HepG2 (cell line): Measurements from ENCODE around the gene CPHXL2. TPM values are rescaled to one million over a fixed set of nuclear protein-coding genes. Genes with fewer than 3 reads are reported as not detected.

Experiments
- ATAC-seq: fragments of 200-7000 bp; cut with Tn5 transposase; 3 replicates; pipeline ENCODE4 v1.9.1; 2020; ENCODE audit warnings: mild to moderate bottlenecking, moderate library complexity
- BruUV-seq: library from RNA; stranded (reverse); fragments of 400-500 nt; replicated peaks from 2 replicates; lab custom pipeline; 2021; lab: Mats Ljungman, UMichigan
- CTCF ChIA-PET: fragments of 300-600 bp; formaldehyde crosslinking; extraction: SDS; loops from one replicate; lab custom pipeline; 2021; ENCODE audit warnings: low total read pairs, inconsistent platforms, low intra/inter-chr PET ratio; lab: Yijun Ruan, JAX
- POLR2A ChIA-PET: fragments of 350-600 bp; sonication (Branson Sonifier 250); formaldehyde crosslinking; loops from one replicate; lab custom pipeline; 2020; ENCODE audit warnings: antibody characterized with exemption, inconsistent platforms; lab: Yijun Ruan, JAX
- DNase-seq: peaks from one replicate; pipeline ENCODE4 v3.0.0-alpha.2; 2015; ENCODE audit warnings: low spot score
- FAIRE-seq: peaks from 3 replicates; lab custom pipeline; 2011; peaks lifted over from hg19 to GRCh38; lab: Jason Lieb, UNC
- H2AFZ ChIP-seq: one replicate; pipeline ENCODE4 v1.6.1; 2011; ENCODE audit warnings: low read length, inconsistent platforms
- H3K27ac ChIP-seq: fragments of 300-600 bp; 3 replicates; pipeline ENCODE4 v1.8.0; 2011; ENCODE audit warnings: mixed run types, mild to moderate bottlenecking, mixed read lengths, low read length, inconsistent platforms; ENCODE audit not compliant: insufficient read depth; ENCODE audit errors: extremely low read length
- H3K27me3 ChIP-seq, 2 experiments: fragments of 200-600 bp in 1 of 2; 2 replicates in 1 of 2; 3 replicates in 1 of 2; pipeline versions ENCODE4 v1.6.0 to v1.8.0; 2011; ENCODE audit warnings: low read length in 2 of 2, mild to moderate bottlenecking in 2 of 2, moderate library complexity in 2 of 2, inconsistent platforms in 1 of 2; ENCODE audit not compliant: insufficient read depth in 2 of 2, control insufficient read depth in 1 of 2
- H3K36me3 ChIP-seq, 2 experiments: fragments of 200-600 bp in 1 of 2; replicated peaks in 1 of 2; 2 replicates in 1 of 2; 3 replicates in 1 of 2; pipeline versions ENCODE4 v1.5.1 to v1.8.0; 2011; ENCODE audit warnings: low read length in 2 of 2, inconsistent platforms in 1 of 2; ENCODE audit not compliant: insufficient read depth in 2 of 2, control insufficient read depth in 1 of 2
- H3K4me1 ChIP-seq: 2 replicates; pipeline ENCODE4 v1.5.1; 2012; ENCODE audit warnings: low read length, inconsistent platforms; ENCODE audit not compliant: insufficient read depth
- H3K4me2 ChIP-seq: 2 replicates; pipeline ENCODE4 v1.6.0; 2011; ENCODE audit warnings: low read depth, low read length, inconsistent platforms
- H3K4me3 ChIP-seq, 3 experiments: fragments of 200-600 bp in 1 of 3; sonication (generic), shearing (Covaris generic) in 1 of 3; replicated peaks in 1 of 3; 2 replicates each; pipeline ENCODE4 v1.5.1; 2011 to 2016; ENCODE audit warnings: low read length in 3 of 3, inconsistent platforms in 2 of 3, low read depth in 2 of 3, mild to moderate bottlenecking in 2 of 3, control low read depth in 1 of 3, mixed read lengths in 1 of 3; ENCODE audit not compliant: insufficient read depth in 1 of 3
- H3K79me2 ChIP-seq: one replicate; pipeline ENCODE4 v1.6.1; 2011; ENCODE audit warnings: low read length, inconsistent platforms; ENCODE audit not compliant: insufficient read depth
- H3K9ac ChIP-seq: 2 replicates; pipeline ENCODE4 v1.6.0; 2011; ENCODE audit warnings: mild to moderate bottlenecking, low read depth, low read length, inconsistent platforms; ENCODE audit not compliant: insufficient read depth
- H3K9me3 ChIP-seq: 2 replicates; pipeline ENCODE4 v1.5.1; 2012; ENCODE audit warnings: mild to moderate bottlenecking, low read length
- H4K20me1 ChIP-seq: 2 replicates; pipeline ENCODE4 v1.6.0; 2011; ENCODE audit warnings: inconsistent platforms, mild to moderate bottlenecking, low read length, moderate library complexity; ENCODE audit not compliant: insufficient read depth
- EHMT2 ChIP-seq: fragments of 200-600 bp; sonication (generic); IDR thresholded peaks from 2 replicates; pipeline ENCODE4 v1.7.0; 2017; ENCODE audit warnings: antibody characterized with exemption, low read depth, low read length, borderline replicate concordance
- JUND ChIP-seq: sonication (generic); formaldehyde crosslinking; IDR thresholded peaks from 2 replicates; pipeline ENCODE4 v1.8.0; 2022; ENCODE audit warnings: mild to moderate bottlenecking, missing genetic modification reagents
- KLF13 ChIP-seq: sonication (generic); formaldehyde crosslinking; IDR thresholded peaks from 2 replicates; pipeline ENCODE4 v1.4.0; 2020; ENCODE audit warnings: mild to moderate bottlenecking, missing genetic modification reagents
- MEF2D ChIP-seq: sonication (generic); formaldehyde crosslinking; IDR thresholded peaks from 2 replicates; pipeline ENCODE4 v1.5.1; 2020; ENCODE audit warnings: mild to moderate bottlenecking, missing genetic modification reagents
- NPAS2 ChIP-seq: sonication (generic); formaldehyde crosslinking; IDR thresholded peaks from 2 replicates; pipeline ENCODE4 v1.8.0; 2022; ENCODE audit warnings: mild to moderate bottlenecking, missing genetic modification reagents, borderline replicate concordance
- RARA ChIP-seq: IDR thresholded peaks from 2 replicates; pipeline ENCODE4 v1.6.1; 2016; ENCODE audit warnings: missing genetic modification reagents, missing compliant biosample characterization
- SMARCE1 ChIP-seq: fragments of 450-650 bp; IDR thresholded peaks from 2 replicates; pipeline ENCODE4 v1.6.1; 2017; ENCODE audit warnings: borderline replicate concordance
- TEAD2 ChIP-seq: sonication (generic); formaldehyde crosslinking; IDR thresholded peaks from 2 replicates; pipeline ENCODE4 v1.9.0; 2021; ENCODE audit warnings: missing genetic modification reagents
- ZFP36 ChIP-seq: fragments of 150-350 bp; IDR thresholded peaks from 2 replicates; pipeline ENCODE4 v1.6.1; 2018; ENCODE audit warnings: borderline replicate concordance, low read length, low read depth; ENCODE audit not compliant: partially characterized antibody
- ZFP90 ChIP-seq: sonication (generic); formaldehyde crosslinking; IDR thresholded peaks from 2 replicates; pipeline ENCODE4 v1.8.0; 2022; ENCODE audit warnings: missing genetic modification reagents, mild to moderate bottlenecking, inconsistent platforms, borderline replicate concordance
- ZNF225 ChIP-seq: sonication (generic); formaldehyde crosslinking; IDR thresholded peaks from 2 replicates; pipeline ENCODE4 v1.4.0; 2020; ENCODE audit warnings: mild to moderate bottlenecking, missing genetic modification reagents
- ZNF761 ChIP-seq: sonication (generic); formaldehyde crosslinking; conservative IDR thresholded peaks from 2 replicates; pipeline ENCODE4 v1.4.0; 2020; ENCODE audit warnings: mild to moderate bottlenecking, missing genetic modification reagents
- WGBS: methylation state at CpG from one replicate; pipeline ENCODE4 v1.1.6; 2017; ENCODE audit warnings: low lambda C conversion rate; 5-methylcytosine and 5-hydroxymethylcytosine counted together
- in situ Hi-C: cut with HindIII; loops from 2 replicates; pipeline ENCODE4 v1.10.0; 2017; ENCODE audit warnings: low pct_unique_long_range_greater_than_20kb; ENCODE audit not compliant: extremely low pct_ligation_motif_present
- intact Hi-C: fragments of 100-400 bp; cut with micrococcal nuclease; formaldehyde crosslinking; loops from one replicate; pipeline ENCODE4 v1.10.0; 2022; ENCODE audit not compliant: unreplicated experiment
- polyA plus RNA-seq, 8 experiments: library from polyadenylated mRNA; depleted of rRNA in 3 of 8; stranded (reverse) in 7 of 8; unstranded in 1 of 8; fragments of >200 nt; fragmentation: Illumina TruSeq in 4 of 8; extraction: Trizol in 4 of 8; gene quantifications; 2 replicates each; pipeline versions ENCODE4 v1.2.1 to v1.2.3, GENCODE V29; 2011 to 2016; ENCODE audit warnings: low read depth in 4 of 8, missing spikeins in 1 of 8, mixed read lengths in 1 of 8; ENCODE audit not compliant: insufficient read depth in 1 of 8
- total RNA-seq, 5 experiments: library from RNA; depleted of rRNA; stranded (reverse); fragments of >200 nt; fragmentation: Illumina TruSeq; extraction: Trizol; gene quantifications; 2 replicates each; pipeline ENCODE4 v1.2.3, GENCODE V29; 2016; ENCODE audit warnings: low read depth in 1 of 5

CPHXL2 gene
- total and polyA plus RNA-seq, 2 of the 13 experiments (the other 11 are each of a cell fraction or from before 2014, with no cell fraction given): not detected

GRCh38 chr16:75616521-75617010 lies 60.2 kb downstream of the CPHXL2 start:
- Histone ChIP-seq H3K4me1 (peaks cover 12% of the 10 kb centered on the region), H3K27me3 (no peaks in the 10 kb centered on the region), H3K4me3 (no peak overlapping the region), H3K36me3 (peaks cover 7 to 43% of the 10 kb centered on the region in 2 experiments; a peak in 4 of 5 replicates), H2AFZ (no peak overlapping the region), H3K4me2 (no peak overlapping the region), H3K9ac (no peak overlapping the region), H3K9me3 (no peaks in the 10 kb centered on the region), H3K27ac (no peak overlapping the region), H3K79me2 (no peaks in the 10 kb centered on the region), H4K20me1 (no peaks in the 10 kb centered on the region)
- intact Hi-C loops: no loop called here
- FAIRE-seq (no peak), ATAC-seq (no peak), DNase-seq (no peak)
- in situ Hi-C loops: no loop called here
- no TSS peak for BruUV-seq
- ChIA-PET CTCF (no interaction called here), POLR2A (no interaction called here)
- 93% methylated on average over 4 of the region's 4 CpGs for WGBS
- TF ChIP-seq ZFP90 (CRISPR knock-in tag) (no peak), MEF2D (no peak), NPAS2 (CRISPR knock-in tag) (no peak), ZNF225 (CRISPR knock-in tag) (no peak), RARA (CRISPR knock-in tag) (no peak)

- TF ChIP-seq ZNF761 (CRISPR knock-in tag): no peak
- no peak for TF ChIP-seq ZFP36
- TF ChIP-seq TEAD2 (CRISPR knock-in tag): no peak
- TF ChIP-seq SMARCE1: no peak
- no peak for TF ChIP-seq EHMT2
- TF ChIP-seq JUND (CRISPR knock-in tag): no peak
- no peak for TF ChIP-seq KLF13 (CRISPR knock-in tag)
- TF ChIP-seq, all 625 proteins: peak for 0
- H3K4me2 ChIP-seq: no peak overlapping the region
- H3K9ac ChIP-seq: no peak overlapping the region
- BruUV-seq: no TSS peak
- intact Hi-C loops: no loop called here
- H4K20me1 ChIP-seq: no peaks in the 10 kb centered on the region
- in situ Hi-C loops: no loop called here
- ATAC-seq (no peak), FAIRE-seq (no peak), DNase-seq (no peak)
- H3K27me3 ChIP-seq: no peaks in the 10 kb centered on the region
- CTCF ChIA-PET: no interaction called here
- H3K36me3 ChIP-seq: peaks cover 10 to 46% of the 10 kb centered on the region in 2 experiments; a peak in 4 of 5 replicates
- no peak overlapping the region for H2AFZ ChIP-seq
- no peaks in the 10 kb centered on the region for H3K79me2 ChIP-seq
- 0 out of 2 replicates have a peak, but pooled peaks cover 3% of the 10 kb centered on the region for H3K4me1 ChIP-seq
- H3K27ac ChIP-seq: no peak overlapping the region
- WGBS: 94% methylated on average over 2 of the region's 2 CpGs
- POLR2A ChIA-PET: no interaction called here
- no peaks in the 10 kb centered on the region for H3K9me3 ChIP-seq
- H3K4me3 ChIP-seq: no peak overlapping the region
Measured at GRCh38 chr16:75615619-75616018, 61.2 kb downstream of the CPHXL2 start.
